ENCODE data around the gene SLC38A10.

The SLC38A10 gene

GRCh38 chr17:81322271-81323082, 27.4 kb upstream of the SLC38A10 start:
- H3K4me3 ChIP-seq (ENCODE audit: low read depth, low read length), result no peak overlapping the region
- ChIA-PET POLR2A (interaction anchor here (1.0 kb wide), 1 partner anchor 75 kb away, joined by 3 read pairs; no protein-coding TSS in a partner anchor), CTCF (interaction anchor here (1.5 kb wide), 2 partner anchors 13 to 27 kb away, joined by 4 to 5 read pairs; partner anchors contain the start of gene SLC38A10)
- peak; percentile 24 for TF ChIP-seq CTCF (IDR thresholded peaks at IDR 0.05; ENCODE audit: insufficient read depth, low read length, missing control alignments)
- no peak for DNase-seq (ENCODE audit: low read depth, low spot score)

GRCh38 chr17:81317961-81318605, 23.0 kb upstream of the SLC38A10 start:
- TF ChIP-seq CTCF (IDR thresholded peaks at IDR 0.05; ENCODE audit: insufficient read depth, low read length, missing control alignments), result no peak
- POLR2A ChIA-PET, result no interaction called here
- CTCF ChIA-PET, result no interaction called here
- DNase-seq (ENCODE audit: low read depth, low spot score), result no peak
- no peak overlapping the region for H3K4me3 ChIP-seq (ENCODE audit: low read depth, low read length)

- no peak for DNase-seq (ENCODE audit: low read depth, low spot score)
- no peak for TF ChIP-seq CTCF (IDR thresholded peaks at IDR 0.05; ENCODE audit: insufficient read depth, low read length, missing control alignments)
- CTCF ChIA-PET, result interaction anchor here (1.4 kb wide), 1 partner anchor 26 kb away, joined by 3 read pairs; no protein-coding TSS in a partner anchor
- H3K4me3 ChIP-seq (ENCODE audit: low read depth, low read length), result no peak overlapping the region
- POLR2A ChIA-PET, result no interaction called here
These were observed 22.4 kb upstream of the SLC38A10 start for GRCh38 chr17:81317530-81317821.

- no peak for TF ChIP-seq CTCF (IDR thresholded peaks at IDR 0.05; ENCODE audit: insufficient read depth, low read length, missing control alignments)
- ChIA-PET POLR2A (no interaction called here), CTCF (interaction anchor here (1.4 kb wide), 2 partner anchors 24 kb away, joined by 3 read pairs; no protein-coding TSS in a partner anchor)
- no peak for DNase-seq (ENCODE audit: low read depth, low spot score)
- H3K4me3 ChIP-seq (ENCODE audit: low read depth, low read length), result no peak overlapping the region
These were observed 20.8 kb upstream of the SLC38A10 start for GRCh38 chr17:81315885-81316391.

- ChIA-PET CTCF (interaction anchor here (1.4 kb wide), 1 partner anchor 24 kb away, joined by 3 read pairs; no protein-coding TSS in a partner anchor), POLR2A (no interaction called here)
- no peak overlapping the region for H3K4me3 ChIP-seq (ENCODE audit: low read depth, low read length)
- no peak for DNase-seq (ENCODE audit: low read depth, low spot score)
- no peak for TF ChIP-seq CTCF (IDR thresholded peaks at IDR 0.05; ENCODE audit: insufficient read depth, low read length, missing control alignments)
These were observed 20.2 kb upstream of the SLC38A10 start for GRCh38 chr17:81315129-81315884.

Data from AG04449 (cell line).